Mucosa of rectum (tissue), 2 donors: ENCODE measurements around the gene ERCC4.

ENCODE experiments used
- H3K27ac ChIP-seq, 2 donors: one replicate each; pipeline ENCODE4 v1.7.0; 2013; ENCODE audit warnings: inconsistent platforms in 2 of 2, low read depth in 2 of 2, low read length in 2 of 2
- H3K27me3 ChIP-seq, 2 donors: one replicate each; pipeline ENCODE4 v1.7.0; 2013; ENCODE audit warnings: low read length in 2 of 2; ENCODE audit not compliant: control insufficient read depth in 2 of 2, insufficient read depth in 2 of 2
- H3K36me3 ChIP-seq, 2 donors: one replicate each; pipeline ENCODE4 v1.7.0; 2013; ENCODE audit warnings: low read length in 2 of 2; ENCODE audit not compliant: control insufficient read depth in 2 of 2, insufficient read depth in 2 of 2
- H3K4me1 ChIP-seq, 2 donors: one replicate each; pipeline ENCODE4 v1.7.0; 2013; ENCODE audit warnings: low read length in 2 of 2, mild to moderate bottlenecking in 1 of 2; ENCODE audit not compliant: control insufficient read depth in 2 of 2, insufficient read depth in 2 of 2
- H3K4me3 ChIP-seq, 2 donors: one replicate each; pipeline ENCODE4 v1.7.0; 2013; ENCODE audit warnings: low read length in 2 of 2
- H3K9ac ChIP-seq, 2 donors: one replicate each; pipeline ENCODE4 v1.7.0; 2013; ENCODE audit warnings: low read length in 2 of 2, low read depth in 1 of 2, mild to moderate bottlenecking in 1 of 2
- H3K9me3 ChIP-seq, 2 donors: one replicate each; pipeline ENCODE4 v1.7.0; 2013; ENCODE audit warnings: low read length in 2 of 2; ENCODE audit not compliant: control insufficient read depth in 2 of 2
- donor health status: healthy.
- donor health status: Normal muscosa, but diverticular disease.

The ERCC4 gene

DNA sequence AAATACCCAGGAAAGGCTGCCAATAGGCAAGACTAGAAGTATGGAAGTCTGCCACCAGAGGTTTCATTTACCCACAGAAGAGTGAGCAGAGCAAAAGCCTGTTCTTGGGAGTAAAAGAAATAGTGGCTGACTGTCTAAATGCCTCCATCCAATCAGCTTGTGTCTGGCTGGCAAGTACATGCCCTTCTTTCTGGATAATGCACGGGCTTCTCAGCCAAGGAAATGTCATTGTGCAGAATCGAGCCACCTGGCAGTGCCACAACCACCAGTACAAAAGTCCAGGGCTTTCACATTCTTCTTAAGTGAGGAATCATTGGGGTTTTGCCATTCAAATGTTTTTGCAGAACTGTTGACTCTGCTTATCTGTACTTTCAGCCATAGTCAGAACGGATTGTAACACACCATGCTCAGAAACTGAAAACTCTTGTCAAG, 10.1 kb upstream of the ERCC4 start:
- Histone ChIP-seq H3K4me3 (no peak overlapping the region), H3K27ac (no peak overlapping the region)

DNA sequence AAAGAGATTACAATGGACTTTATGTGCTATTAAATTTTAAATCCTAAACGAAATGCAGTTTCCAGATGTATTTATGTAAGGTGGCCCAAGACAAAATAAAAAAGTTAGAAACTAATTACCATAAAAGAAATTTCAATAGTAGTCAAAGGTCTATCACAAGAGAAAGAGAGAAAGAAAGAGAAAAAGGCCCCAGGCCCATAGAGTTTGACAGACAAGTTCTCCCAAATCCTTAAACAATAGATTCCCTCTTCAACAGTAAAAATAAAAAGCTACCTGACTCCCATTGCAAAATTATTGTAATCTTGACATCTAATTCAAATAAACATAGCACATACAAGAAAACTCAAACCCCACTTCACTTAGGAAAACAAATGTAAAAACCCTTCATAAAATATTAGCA, 8.6 kb upstream of the ERCC4 start:
- Histone ChIP-seq H3K4me3 (no peak overlapping the region), H3K27ac (no peak overlapping the region), H3K4me1 (no peaks in the 10 kb centered on the region), H3K9me3 (peaks cover 0 to 2% of the 10 kb centered on the region in 2 donors), H3K9ac (no peak overlapping the region), H3K27me3 (peaks cover 0 to 8% of the 10 kb centered on the region in 2 donors), H3K36me3 (no peaks in the 10 kb centered on the region)

More for the DNA sequence above, 10.1 kb upstream of the ERCC4 start:
- Histone ChIP-seq H3K4me1 (no peaks in the 10 kb centered on the region), H3K27me3 (peaks cover 0 to 8% of the 10 kb centered on the region in 2 donors), H3K9me3 (peaks cover 0 to 2% of the 10 kb centered on the region in 2 donors), H3K36me3 (no peaks in the 10 kb centered on the region), H3K9ac (no peak overlapping the region)

DNA sequence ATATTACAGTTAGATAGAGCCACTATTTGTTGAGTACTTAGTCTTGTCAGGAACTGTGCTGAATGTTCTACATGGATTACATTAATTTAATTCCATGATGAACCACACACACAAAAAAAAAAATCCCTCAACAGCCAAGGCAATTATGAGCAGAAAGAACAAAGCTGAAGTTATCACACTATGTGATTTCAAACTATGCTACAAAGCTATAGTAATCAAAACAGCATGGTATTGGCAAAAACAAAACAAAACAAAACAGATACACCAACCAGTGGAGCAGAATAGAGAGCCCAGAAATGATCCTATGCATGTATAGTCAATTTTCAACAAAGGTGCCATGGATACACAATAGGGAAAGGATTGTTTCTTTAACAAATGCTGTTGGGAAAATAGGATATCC, 8.1 kb upstream of the ERCC4 start:
- H3K27me3 ChIP-seq: peaks cover 0 to 8% of the 10 kb centered on the region in 2 donors
- no peak overlapping the region for H3K9ac ChIP-seq
- no peaks in the 10 kb centered on the region for H3K36me3 ChIP-seq
- H3K4me3 ChIP-seq: no peak overlapping the region
- no peak overlapping the region for H3K27ac ChIP-seq
- no peaks in the 10 kb centered on the region for H3K4me1 ChIP-seq
- peaks cover 0 to 2% of the 10 kb centered on the region in 2 donors for H3K9me3 ChIP-seq

DNA sequence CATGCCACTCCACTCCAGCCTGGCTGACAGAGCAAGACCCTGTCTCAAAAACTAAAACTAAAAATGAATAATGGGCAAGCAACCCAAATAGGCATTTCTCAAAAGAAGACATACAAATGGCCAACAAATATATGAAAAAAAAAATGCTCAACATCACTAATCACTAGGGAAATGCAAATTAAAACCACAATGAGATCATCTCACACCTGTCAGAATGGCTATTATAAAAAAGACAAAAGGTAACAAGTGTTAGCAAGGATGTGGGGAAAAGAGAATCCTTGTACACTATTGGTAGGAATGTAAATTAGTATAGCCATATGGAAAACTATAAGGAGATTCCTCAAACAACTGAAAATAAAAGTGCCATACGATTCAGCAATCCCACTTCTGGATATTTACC, 7.1 kb upstream of the ERCC4 start:
- H3K9me3 ChIP-seq: peaks cover 0 to 2% of the 10 kb centered on the region in 2 donors
- H3K27ac ChIP-seq: no peak overlapping the region
- H3K4me1 ChIP-seq: no peaks in the 10 kb centered on the region
- no peak overlapping the region for H3K4me3 ChIP-seq
- H3K27me3 ChIP-seq: peaks cover 0 to 8% of the 10 kb centered on the region in 2 donors
- no peaks in the 10 kb centered on the region for H3K36me3 ChIP-seq
- no peak overlapping the region for H3K9ac ChIP-seq

DNA sequence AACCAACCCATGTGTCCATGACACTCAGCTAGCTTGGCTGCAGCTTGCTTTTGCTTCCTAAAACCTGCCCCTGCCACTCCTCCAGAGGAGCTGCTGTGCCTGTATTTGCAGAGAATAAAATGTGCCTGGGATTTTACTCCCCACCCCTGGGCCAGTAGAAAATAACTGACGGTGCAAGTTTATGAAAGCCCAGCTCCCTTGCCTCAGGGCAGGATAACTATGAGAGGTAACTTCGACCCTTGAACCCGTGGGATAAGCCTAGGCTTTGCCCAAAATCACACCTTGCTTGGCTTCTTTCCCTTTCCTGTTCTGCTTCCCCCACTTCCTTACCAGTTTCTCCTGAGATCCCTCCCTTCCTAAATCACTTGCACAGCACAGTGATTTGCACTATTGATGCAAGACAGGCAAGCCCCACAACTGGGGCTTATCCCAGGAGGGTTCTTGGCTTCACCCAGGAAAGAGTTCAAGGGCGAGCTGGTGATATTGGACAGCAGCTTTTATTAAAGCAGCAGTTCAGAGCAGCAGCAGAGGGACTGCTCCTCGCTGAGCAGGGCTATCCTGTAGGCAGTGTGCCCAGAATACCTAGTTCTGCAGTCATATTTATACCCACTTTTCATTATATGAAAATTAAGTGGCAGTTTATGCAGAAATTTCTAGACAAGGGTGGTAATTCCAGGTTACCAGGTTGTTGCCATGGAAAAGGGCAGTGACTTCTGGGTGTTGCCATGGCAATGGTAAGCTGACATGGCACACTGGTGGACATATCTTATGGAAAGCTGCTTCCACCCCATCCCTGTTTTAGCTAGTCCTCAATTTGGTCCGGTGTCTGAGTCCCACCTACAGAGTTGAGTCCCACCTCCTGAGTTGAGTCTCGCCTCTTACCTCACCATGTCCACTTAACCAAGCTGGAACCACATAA, 6.3 kb upstream of the ERCC4 start:
- no peak overlapping the region for H3K9ac ChIP-seq
- H3K27me3 ChIP-seq: peaks cover 0 to 3% of the 10 kb centered on the region in 2 donors
- H3K9me3 ChIP-seq: peaks cover 0 to 2% of the 10 kb centered on the region in 2 donors
- no peak overlapping the region for H3K27ac ChIP-seq
- H3K36me3 ChIP-seq: no peaks in the 10 kb centered on the region
- no peak overlapping the region for H3K4me3 ChIP-seq
- no peaks in the 10 kb centered on the region for H3K4me1 ChIP-seq

DNA sequence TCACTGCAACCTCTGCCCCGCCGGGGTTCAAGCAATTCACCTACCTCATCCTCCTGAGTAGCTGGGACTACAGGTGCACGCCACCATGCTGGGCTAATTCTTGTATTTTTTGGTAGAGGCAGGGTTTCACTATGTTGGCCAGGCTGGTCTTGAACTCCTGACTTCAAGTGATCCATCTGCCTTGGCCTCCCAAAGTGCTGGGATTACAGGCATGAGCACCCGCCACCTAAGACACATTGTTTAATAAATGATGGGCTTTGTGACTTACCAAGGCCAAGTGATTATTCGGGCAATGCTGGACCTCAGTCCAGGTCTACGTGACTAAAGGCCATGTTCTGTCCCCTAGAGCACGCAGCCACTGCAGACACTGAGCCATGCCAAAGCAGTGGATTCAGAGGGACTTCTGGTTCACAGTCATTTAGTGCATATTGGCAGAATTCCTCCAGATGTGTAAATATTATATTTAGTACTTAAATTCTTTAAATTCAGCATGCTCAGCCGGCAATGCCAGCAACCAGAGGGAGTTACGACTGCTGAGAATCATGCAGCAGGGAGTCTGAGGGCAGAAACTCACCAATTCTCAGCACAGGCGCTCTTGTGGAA, 4.8 kb upstream of the ERCC4 start:
- H3K27ac ChIP-seq: no peak overlapping the region
- H3K27me3 ChIP-seq: no peaks in the 10 kb centered on the region
- no peaks in the 10 kb centered on the region for H3K36me3 ChIP-seq
- H3K4me1 ChIP-seq: peaks cover 3 to 4% of the 10 kb centered on the region in 2 donors
- H3K9ac ChIP-seq: no peak overlapping the region
- H3K9me3 ChIP-seq: peaks cover 0 to 2% of the 10 kb centered on the region in 2 donors
- no peak overlapping the region for H3K4me3 ChIP-seq

DNA sequence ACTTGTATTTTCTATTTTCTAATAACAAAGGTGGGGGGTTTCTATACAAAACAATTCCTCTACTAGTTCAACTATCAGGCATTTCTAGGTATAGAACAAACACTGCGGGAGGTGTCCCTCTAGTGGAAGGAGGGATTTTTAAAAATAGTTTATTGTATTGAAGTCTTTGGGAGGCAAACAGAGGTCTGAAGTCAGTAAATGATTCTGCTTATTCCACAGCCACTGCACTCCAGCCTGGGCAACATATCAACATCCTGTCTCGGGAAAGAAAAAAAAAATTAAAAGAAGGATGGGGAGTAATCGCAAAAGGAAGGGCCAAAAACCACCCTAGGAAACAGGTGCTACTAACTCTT, 648 bp upstream of the ERCC4 start:
- peak overlapping the region; percentile 12 to 59 for H3K4me3 ChIP-seq
- H3K36me3 ChIP-seq: peaks cover 0 to 3% of the 10 kb centered on the region in 2 donors
- H3K9ac ChIP-seq: peak overlapping the region; percentile 21 to 58
- peaks cover 9 to 15% of the 10 kb centered on the region in 2 donors for H3K4me1 ChIP-seq
- no peaks in the 10 kb centered on the region for H3K9me3 ChIP-seq
- H3K27ac ChIP-seq: no peak overlapping the region
- H3K27me3 ChIP-seq: no peaks in the 10 kb centered on the region

DNA sequence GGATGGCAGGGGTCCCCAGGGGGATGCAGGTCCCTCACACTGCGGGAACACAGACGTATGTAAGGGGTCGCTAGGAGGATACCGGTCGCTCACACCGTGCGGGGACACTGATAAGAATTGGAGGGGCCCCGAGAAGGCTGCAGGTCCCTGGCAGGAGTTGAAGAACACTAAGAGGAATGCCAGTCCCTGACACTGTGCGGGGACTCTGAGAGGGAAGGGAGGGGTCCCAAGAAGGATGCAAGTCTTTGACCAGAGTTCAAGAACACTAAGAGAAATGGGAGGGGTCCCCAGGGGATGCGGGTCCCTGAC, 510 bp downstream of the ERCC4 start:
- Histone ChIP-seq H3K4me1 (peaks cover 9 to 15% of the 10 kb centered on the region in 2 donors), H3K9me3 (no peaks in the 10 kb centered on the region), H3K4me3 (peak overlapping the region; percentile 94), H3K27ac (peak overlapping the region in 1 of 2 donors; percentile 67), H3K36me3 (peaks cover 0 to 6% of the 10 kb centered on the region in 2 donors), H3K9ac (peak overlapping the region; percentile 96 to 97), H3K27me3 (no peaks in the 10 kb centered on the region)

DNA sequence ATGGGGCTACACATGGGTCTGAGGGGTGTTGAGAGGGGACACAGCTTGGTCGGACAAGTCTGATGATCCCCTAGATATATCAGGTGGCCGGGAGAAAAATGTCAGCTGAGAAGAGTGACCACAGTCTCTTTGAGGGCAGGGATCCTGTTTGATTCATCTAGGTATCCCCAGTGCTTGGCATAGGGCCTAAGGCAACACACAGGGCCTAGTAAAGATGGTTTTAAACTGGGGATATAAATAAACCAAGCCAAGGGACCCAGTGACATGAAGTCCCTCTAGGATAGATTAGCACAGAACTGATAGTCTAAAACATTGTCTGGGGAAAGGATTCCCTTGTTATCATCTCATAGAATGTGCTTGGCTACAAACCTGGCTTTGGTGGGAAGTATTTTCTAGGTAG, 1.4 kb downstream of the ERCC4 start:
- H3K4me3 ChIP-seq: no peak overlapping the region
- H3K9me3 ChIP-seq: no peaks in the 10 kb centered on the region
- H3K9ac ChIP-seq: peak overlapping the region in 1 of 2 donors; percentile 96
- H3K27me3 ChIP-seq: no peaks in the 10 kb centered on the region
- peaks cover under 1 to 8% of the 10 kb centered on the region in 2 donors for H3K36me3 ChIP-seq
- peaks cover 9 to 15% of the 10 kb centered on the region in 2 donors for H3K4me1 ChIP-seq
- no peak overlapping the region for H3K27ac ChIP-seq

DNA sequence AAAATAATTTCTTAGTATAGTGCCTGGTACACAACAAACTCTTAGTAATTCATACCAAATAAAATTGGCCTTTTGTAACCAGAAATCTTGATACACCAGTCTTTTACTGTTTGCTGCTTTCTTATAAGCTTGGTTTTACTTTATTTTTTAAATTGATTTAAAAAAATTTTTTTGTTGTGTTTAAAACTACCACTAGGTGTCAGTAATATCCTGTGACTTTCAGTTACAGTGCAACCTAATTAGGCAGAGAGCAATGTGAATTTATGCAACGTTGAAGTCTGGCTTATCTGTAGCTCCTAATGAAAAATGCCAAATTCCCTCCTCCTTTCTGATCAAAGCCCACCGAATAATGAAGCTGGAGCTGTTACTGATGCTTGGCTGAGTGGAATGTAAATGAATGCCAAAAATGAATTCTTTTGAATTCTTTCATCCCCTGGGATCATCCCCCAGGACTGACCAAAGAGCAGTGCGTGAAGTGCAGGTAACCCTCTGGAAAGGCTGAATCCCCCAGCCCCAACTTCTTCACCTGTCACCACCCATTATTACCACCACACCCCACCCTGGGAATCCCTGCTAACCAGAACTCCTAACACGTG, 3.8 kb downstream of the ERCC4 start:
- Histone ChIP-seq H3K27ac (no peak overlapping the region), H3K27me3 (no peaks in the 10 kb centered on the region), H3K36me3 (peaks cover 6 to 15% of the 10 kb centered on the region in 2 donors), H3K4me3 (no peak overlapping the region), H3K9ac (peak overlapping the region in 1 of 2 donors; percentile 29), H3K4me1 (peaks cover 9 to 15% of the 10 kb centered on the region in 2 donors), H3K9me3 (no peaks in the 10 kb centered on the region)
